Right lobe of liver (tissue), 6 donors: ENCODE results near the gene SLC9A7. TPM values are rescaled to one million over a fixed set of nuclear protein-coding genes. Genes with fewer than 3 reads are reported as not detected.

Experiments used
- ATAC-seq, 4 donors: fragments of 200-7000 bp; cut with Tn5 transposase; one replicate each; pipeline ENCODE4 v1.9.1; 2020; ENCODE audit warnings: mild to moderate bottlenecking in 4 of 4, moderate library complexity in 4 of 4
- DNase-seq, 3 donors: peaks; one replicate each; pipeline ENCODE4 v3.0.0-alpha.2; 2020
- H3K27ac ChIP-seq, 3 donors: fragments of 200-600 bp; one replicate each; pipeline ENCODE4 v1.8.0; 2022
- H3K27me3 ChIP-seq, 2 donors: fragments of 200-600 bp; one replicate each; pipeline ENCODE4 v1.8.0; 2022
- H3K36me3 ChIP-seq, 4 donors: fragments of 200-600 bp; sonication (generic) in 1 of 4; one replicate each; pipeline versions ENCODE4 v1.5.1 to v1.8.0; 2017 to 2022; ENCODE audit warnings: control low read depth in 1 of 4
- H3K4me1 ChIP-seq, 4 donors: fragments of 200-600 bp; sonication (generic) in 1 of 4; one replicate each; pipeline versions ENCODE4 v1.5.1 to v1.8.0; 2017 to 2022; ENCODE audit warnings: control low read depth in 1 of 4
- H3K4me3 ChIP-seq, 3 donors: fragments of 200-600 bp; one replicate each; pipeline ENCODE4 v1.8.0; 2022
- H3K9me3 ChIP-seq, 4 donors: fragments of 200-600 bp; sonication (generic) in 1 of 4; one replicate each; pipeline versions ENCODE4 v1.5.1 to v1.8.0; 2017 to 2022; ENCODE audit warnings: control low read depth in 1 of 4
- CTCF ChIP-seq, 4 donors: fragments of 200-600 bp in 3 of 4; fragments of 450-650 bp in 1 of 4; IDR thresholded peaks; one replicate each; pipeline versions ENCODE4 v1.5.1 to v1.8.0; 2016 to 2022; ENCODE audit warnings: antibody characterized with exemption in 4 of 4, mild to moderate bottlenecking in 2 of 4
- POLR2A ChIP-seq: fragments of 450-650 bp; IDR thresholded peaks from one replicate; pipeline ENCODE4 v1.6.1; 2017; ENCODE audit warnings: antibody characterized with exemption, mild to moderate bottlenecking
- WGBS: methylation state at CpG from one replicate; pipeline ENCODE4 v1.1.6; 2018; ENCODE audit warnings: low coverage, low lambda C conversion rate; ENCODE audit not compliant: insufficient coverage; ENCODE audit errors: missing lambda C conversion rate; 5-methylcytosine and 5-hydroxymethylcytosine counted together
- intact Hi-C, 2 donors: fragments of 100-400 bp; cut with DNase I; formaldehyde crosslinking; loops; one replicate each; pipeline versions ENCODE4 v1.11.2 to v1.14.1; 2022
- total RNA-seq, 6 experiments: library from RNA; depleted of rRNA in 2 of 6; stranded (reverse); fragments of >200 nt in 2 of 6; fragmentation: NEBNext Ultra II Directional in 3 of 6; extraction: Animal tissue kit (Norgen Biotek cat#: 25700) in 3 of 6; gene quantifications; one replicate each; pipeline versions ENCODE4 v1.1.0 to v1.2.4, GENCODE V29; 2016 to 2023
- donor health status: DM: no; HTN: yes; CAD: no.
- donor health status: DM: no; HTN: no; CAD: no.
- donor health status: DM: no; HTN: no; CAD: no.
- donor health status: DM: no; HTN: yes; CAD: no.
- donor health status: DM: no; HTN: yes; CAD: no.

SLC9A7 gene
- total RNA-seq, 6 experiments from 2014 or later, result 5.7 to 9.0 (median 6.4) TPM

GRCh38 chrX:46634577-46634976 lies 124.3 kb downstream of the SLC9A7 start:
- 60% methylated on average over 3 of the region's 3 CpGs for WGBS
- TF ChIP-seq POLR2A (no peak), CTCF (IDR thresholded peaks at IDR 0.05) (no peak)
- H3K36me3 ChIP-seq, result no peaks in the 10 kb centered on the region
- H3K4me3 ChIP-seq, result no peak overlapping the region
- ATAC-seq (no peak), DNase-seq (no peak)
- no peaks in the 10 kb centered on the region for H3K9me3 ChIP-seq
- intact Hi-C loops, result no loop called here
- no peaks in the 10 kb centered on the region for H3K4me1 ChIP-seq
- H3K27me3 ChIP-seq, result no peaks in the 10 kb centered on the region
- H3K27ac ChIP-seq, result no peak overlapping the region

- Histone ChIP-seq H3K27me3 (no peaks in the 10 kb centered on the region), H3K36me3 (no peaks in the 10 kb centered on the region), H3K4me3 (no peak overlapping the region), H3K9me3 (no peaks in the 10 kb centered on the region), H3K4me1 (peaks cover 0 to 19% (median 0%) of the 10 kb centered on the region in 4 donors), H3K27ac (no peak overlapping the region)
- WGBS, result 25% methylated on average over 1 of the region's 1 CpG
- ATAC-seq (no peak), DNase-seq (no peak)
- intact Hi-C loops, result no loop called here
- TF ChIP-seq POLR2A (no peak), CTCF (IDR thresholded peaks at IDR 0.05) (no peak)
Observed at GRCh38 chrX:46630141-46630540, 128.8 kb downstream of the SLC9A7 start.

GRCh38 chrX:46628460-46629371 lies 130.2 kb downstream of the SLC9A7 start:
- TF ChIP-seq CTCF (IDR thresholded peaks at IDR 0.05) (no peak), POLR2A (no peak)
- Histone ChIP-seq H3K4me3 (no peak overlapping the region), H3K9me3 (no peaks in the 10 kb centered on the region), H3K4me1 (peaks cover 0 to 24% (median under 1%) of the 10 kb centered on the region in 4 donors), H3K27me3 (no peaks in the 10 kb centered on the region), H3K27ac (peak overlapping the region; percentile 51 to 65 (median 56)), H3K36me3 (no peaks in the 10 kb centered on the region)
- intact Hi-C loops, result no loop called here
- ATAC-seq (peak; percentile 25 to 50 (median 44)), DNase-seq (no peak)
- 14% methylated on average over 2 of the region's 6 CpGs for WGBS

- DNase-seq (no peak), ATAC-seq (peak; percentile 13 to 43 (median 28))
- 32% methylated on average over 9 of the region's 10 CpGs for WGBS
- Histone ChIP-seq H3K9me3 (no peaks in the 10 kb centered on the region), H3K27me3 (no peaks in the 10 kb centered on the region), H3K36me3 (no peaks in the 10 kb centered on the region), H3K4me1 (peaks cover 0 to 31% (median 4%) of the 10 kb centered on the region in 4 donors), H3K27ac (peak overlapping the region; percentile 28 to 65 (median 51)), H3K4me3 (no peak overlapping the region)
- no peak for TF ChIP-seq POLR2A
- no peak for TF ChIP-seq CTCF (IDR thresholded peaks at IDR 0.05)
- intact Hi-C loops, result no loop called here
Observed at GRCh38 chrX:46627711-46628419, 131.1 kb downstream of the SLC9A7 start.
